Osteoblast (primary cell): ENCODE results near the gene UGT1A3. TPM values are rescaled to one million over a fixed set of nuclear protein-coding genes. Genes with fewer than 3 reads are reported as not detected.

Experiments
- DNase-seq: peaks from one replicate; pipeline ENCODE4 v3.0.0; 2011; ENCODE audit warnings: low spot score, mixed read lengths; ENCODE audit not compliant: insufficient read length; ENCODE audit errors: missing footprints
- H2AFZ ChIP-seq: 2 replicates; pipeline ENCODE4 v1.6.0; 2011; ENCODE audit warnings: mild to moderate bottlenecking, low read length
- H3K27ac ChIP-seq: 2 replicates; pipeline ENCODE4 v1.5.1; 2011; ENCODE audit warnings: mild to moderate bottlenecking, low read depth, low read length, moderate library complexity
- H3K27me3 ChIP-seq: 2 replicates; pipeline ENCODE4 v1.6.0; 2012; ENCODE audit warnings: mild to moderate bottlenecking, control low read depth, inconsistent platforms, low read length, moderate library complexity; ENCODE audit not compliant: insufficient read depth
- H3K36me3 ChIP-seq: 2 replicates; pipeline ENCODE4 v1.5.1; 2011; ENCODE audit warnings: mild to moderate bottlenecking, low read length, control low read depth, moderate library complexity; ENCODE audit not compliant: insufficient read depth
- H3K4me1 ChIP-seq: 2 replicates; pipeline ENCODE4 v1.5.1; 2011; ENCODE audit warnings: mild to moderate bottlenecking, low read length, control low read depth, moderate library complexity; ENCODE audit not compliant: insufficient read depth
- H3K4me2 ChIP-seq: 2 replicates; pipeline ENCODE4 v1.6.0; 2011; ENCODE audit warnings: mild to moderate bottlenecking, low read length; ENCODE audit not compliant: insufficient read depth
- H3K4me3 ChIP-seq: fragments of 200-600 bp; sonication (generic); 3 replicates; pipeline ENCODE4 v1.5.1; 2012; ENCODE audit warnings: mild to moderate bottlenecking, low read length, inconsistent platforms; ENCODE audit not compliant: insufficient read depth
- H3K79me2 ChIP-seq: 2 replicates; pipeline ENCODE4 v1.6.0; 2012; ENCODE audit warnings: mild to moderate bottlenecking, low read length, control low read depth, inconsistent platforms; ENCODE audit not compliant: insufficient read depth
- H3K9me3 ChIP-seq: 2 replicates; pipeline ENCODE4 v1.5.1; 2011; ENCODE audit warnings: low read depth, low read length, control low read depth
- H4K20me1 ChIP-seq: 2 replicates; pipeline ENCODE4 v1.6.0; 2012; ENCODE audit warnings: mild to moderate bottlenecking, low read length, control low read depth; ENCODE audit not compliant: insufficient read depth
- CTCF ChIP-seq: IDR thresholded peaks from 2 replicates; pipeline ENCODE4 v1.5.1; 2011; ENCODE audit warnings: mild to moderate bottlenecking, low read depth, low read length, moderate library complexity; ENCODE audit errors: extremely low read depth
- total RNA-seq: library from RNA; depleted of rRNA; stranded (reverse); fragments of >200 nt; gene quantifications from 2 replicates; pipeline ENCODE4 v1.2.3, GENCODE V29; 2012

UGT1A3 gene
- total RNA-seq, 1 donor: not detected

- no peaks in the 10 kb centered on the region for H4K20me1 ChIP-seq
- H3K27ac ChIP-seq: no peak overlapping the region
- DNase-seq: no peak
- no peak overlapping the region for H3K4me3 ChIP-seq
- no peaks in the 10 kb centered on the region for H3K9me3 ChIP-seq
- no peaks in the 10 kb centered on the region for H3K4me1 ChIP-seq
- no peak overlapping the region for H3K4me2 ChIP-seq
- H3K79me2 ChIP-seq: no peaks in the 10 kb centered on the region
- H3K27me3 ChIP-seq: no peaks in the 10 kb centered on the region
- H3K36me3 ChIP-seq: no peaks in the 10 kb centered on the region
- TF ChIP-seq CTCF: no peak
- no peak overlapping the region for H2AFZ ChIP-seq
Measured at GRCh38 chr2:233684640-233685039, 44.2 kb upstream of the UGT1A3 start.

- DNase-seq: no peak
Measured at GRCh38 chr2:233686928-233687327, 41.9 kb upstream of the UGT1A3 start.

GRCh38 chr2:233688341-233688740 is 40.5 kb upstream of the UGT1A3 start:
- Histone ChIP-seq H3K4me3 (no peak overlapping the region), H3K79me2 (no peaks in the 10 kb centered on the region), H3K4me2 (no peak overlapping the region), H3K27me3 (peaks cover 8% of the 10 kb centered on the region), H2AFZ (no peak overlapping the region), H3K9me3 (no peaks in the 10 kb centered on the region), H3K27ac (no peak overlapping the region), H4K20me1 (no peaks in the 10 kb centered on the region), H3K4me1 (peaks cover 6% of the 10 kb centered on the region), H3K36me3 (no peaks in the 10 kb centered on the region)
- TF ChIP-seq CTCF: no peak
- DNase-seq: no peak

More at GRCh38 chr2:233686928-233687327, 41.9 kb upstream of the UGT1A3 start:
- Histone ChIP-seq H3K4me1 (peaks cover 6% of the 10 kb centered on the region), H3K36me3 (no peaks in the 10 kb centered on the region), H2AFZ (no peak overlapping the region), H3K79me2 (no peaks in the 10 kb centered on the region), H3K27me3 (no peaks in the 10 kb centered on the region), H3K27ac (no peak overlapping the region), H3K9me3 (no peaks in the 10 kb centered on the region), H3K4me3 (no peak overlapping the region), H3K4me2 (no peak overlapping the region), H4K20me1 (no peaks in the 10 kb centered on the region)
- TF ChIP-seq CTCF: no peak

- Histone ChIP-seq H3K79me2 (no peaks in the 10 kb centered on the region), H3K27me3 (peaks cover 8% of the 10 kb centered on the region), H3K4me3 (no peak overlapping the region), H3K27ac (no peak overlapping the region), H3K4me1 (peaks cover 6% of the 10 kb centered on the region), H3K4me2 (no peak overlapping the region), H4K20me1 (no peaks in the 10 kb centered on the region), H3K36me3 (no peaks in the 10 kb centered on the region), H3K9me3 (no peaks in the 10 kb centered on the region), H2AFZ (no peak overlapping the region)
- no peak for TF ChIP-seq CTCF
- DNase-seq: no peak
Measured at GRCh38 chr2:233689031-233689430, 39.8 kb upstream of the UGT1A3 start.
